ENCODE measurements around the gene FOXRED2.
A peak's percentile ranks its signal among the peaks of the same experiment; 100 is the strongest.
"Not testable (repeated sequence)": the region's sequence is repeated elsewhere in the genome, so short reads cannot be mapped to it uniquely, and the experiment has no call there.

The FOXRED2 gene

DNA sequence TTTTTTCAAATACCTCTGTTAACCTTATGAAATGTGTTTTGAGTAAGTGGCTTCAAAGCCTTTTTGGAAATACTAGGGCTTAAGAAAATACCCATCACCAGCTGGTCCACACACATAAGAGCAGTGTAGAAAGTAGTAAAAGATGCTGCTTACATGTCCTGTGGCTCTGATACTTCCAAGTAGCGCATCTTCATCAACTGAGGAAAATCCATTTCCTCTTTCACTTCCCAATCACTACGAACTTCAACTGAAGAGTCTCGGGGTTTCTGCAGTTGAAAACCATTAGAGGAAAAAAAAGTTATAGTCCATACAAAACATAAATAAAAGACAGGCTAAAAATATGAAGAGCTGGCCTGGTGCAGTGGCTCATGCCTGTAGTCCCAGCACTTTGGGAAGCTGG lies 13.6 kb upstream of the FOXRED2 start:
- FAIRE-seq: no peak
- DNase-seq (ENCODE audit: extremely low spot score, insufficient read length, low read depth): no peak

DNA sequence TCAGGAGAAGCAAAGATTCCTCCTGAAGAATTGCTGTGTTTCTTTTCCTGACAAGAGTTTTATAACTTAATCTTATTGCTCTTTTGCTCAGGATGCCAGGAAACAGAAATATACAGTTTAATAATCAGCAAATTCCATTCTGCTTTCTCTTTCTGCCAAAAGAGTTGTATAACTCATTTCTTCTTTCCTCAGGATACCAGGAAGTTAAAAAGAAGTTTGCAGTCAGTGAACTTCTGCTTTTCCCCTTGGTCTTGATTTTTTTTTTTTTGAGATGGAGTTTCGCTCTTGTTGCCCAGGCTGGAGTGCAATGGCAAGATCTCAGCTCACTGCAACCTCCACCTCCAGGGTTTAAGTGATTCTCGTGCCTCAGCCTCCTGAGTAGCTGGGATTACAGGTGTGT lies 13.1 kb upstream of the FOXRED2 start:
- DNase-seq (ENCODE audit: extremely low spot score, insufficient read length, low read depth); FAIRE-seq: not testable (repeated sequence)

DNA sequence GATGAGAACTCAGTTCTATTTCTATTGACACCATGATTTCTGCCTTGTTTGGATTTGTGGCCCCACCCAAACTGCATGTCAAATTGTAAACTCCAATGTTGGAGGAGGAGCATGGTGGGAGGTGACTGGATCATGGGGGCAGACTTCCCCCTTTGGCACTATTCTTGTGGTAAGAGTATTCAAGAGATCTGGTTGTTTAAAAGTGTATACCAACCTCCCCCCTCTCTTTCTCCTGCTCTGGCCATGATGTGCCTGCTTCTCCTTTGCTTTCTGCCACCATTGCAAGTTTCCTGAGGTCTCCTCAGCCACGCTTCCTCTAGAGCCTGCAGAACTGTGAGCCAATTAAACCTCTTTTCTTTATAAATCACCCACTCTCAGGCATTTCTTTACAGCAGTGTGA lies 7.9 kb upstream of the FOXRED2 start:
- DNase-seq (ENCODE audit: extremely low spot score, insufficient read length, low read depth) (no peak), FAIRE-seq (no peak)

DNA sequence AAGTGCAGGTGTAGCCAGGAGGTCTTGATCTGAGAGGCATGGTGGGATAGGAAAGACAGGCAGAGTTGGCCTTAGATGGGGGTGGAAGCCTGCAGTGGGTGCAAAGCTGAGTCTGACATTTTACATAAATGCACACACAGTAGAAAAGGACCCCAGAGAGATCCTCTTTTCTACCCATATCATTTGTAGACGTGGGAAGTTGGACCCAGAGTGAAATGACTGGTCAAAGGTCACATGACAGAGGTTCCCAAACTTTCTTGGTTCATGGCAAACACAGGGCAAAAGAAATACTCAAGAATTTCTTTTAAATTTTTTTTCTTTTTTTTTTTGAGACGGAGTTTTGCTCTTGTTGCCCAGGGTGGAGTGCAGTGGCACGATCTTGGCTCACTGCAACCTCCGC lies 6.2 kb upstream of the FOXRED2 start:
- DNase-seq (ENCODE audit: extremely low spot score, insufficient read length, low read depth) (no peak), FAIRE-seq (no peak)

DNA sequence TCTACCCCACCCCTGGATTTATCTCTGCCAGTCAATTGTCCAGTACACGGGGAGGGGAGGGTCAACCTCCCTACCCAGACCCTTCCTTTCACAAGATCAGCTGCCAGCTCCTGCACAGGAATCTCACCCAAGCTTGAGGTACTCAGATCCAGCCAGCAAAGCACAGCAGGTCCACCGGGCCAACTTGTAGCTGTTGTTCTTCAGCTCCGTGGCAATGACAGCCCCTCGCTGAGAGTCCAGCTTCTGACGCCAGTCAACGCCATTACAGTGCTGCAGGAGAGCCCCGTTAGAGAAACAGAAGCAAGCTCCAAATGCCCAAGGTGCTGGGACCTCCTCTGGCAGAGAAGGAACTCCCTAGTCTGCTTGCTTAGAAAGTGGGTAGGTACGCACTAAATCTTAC lies 5.5 kb upstream of the FOXRED2 start:
- FAIRE-seq: no peak

DNA sequence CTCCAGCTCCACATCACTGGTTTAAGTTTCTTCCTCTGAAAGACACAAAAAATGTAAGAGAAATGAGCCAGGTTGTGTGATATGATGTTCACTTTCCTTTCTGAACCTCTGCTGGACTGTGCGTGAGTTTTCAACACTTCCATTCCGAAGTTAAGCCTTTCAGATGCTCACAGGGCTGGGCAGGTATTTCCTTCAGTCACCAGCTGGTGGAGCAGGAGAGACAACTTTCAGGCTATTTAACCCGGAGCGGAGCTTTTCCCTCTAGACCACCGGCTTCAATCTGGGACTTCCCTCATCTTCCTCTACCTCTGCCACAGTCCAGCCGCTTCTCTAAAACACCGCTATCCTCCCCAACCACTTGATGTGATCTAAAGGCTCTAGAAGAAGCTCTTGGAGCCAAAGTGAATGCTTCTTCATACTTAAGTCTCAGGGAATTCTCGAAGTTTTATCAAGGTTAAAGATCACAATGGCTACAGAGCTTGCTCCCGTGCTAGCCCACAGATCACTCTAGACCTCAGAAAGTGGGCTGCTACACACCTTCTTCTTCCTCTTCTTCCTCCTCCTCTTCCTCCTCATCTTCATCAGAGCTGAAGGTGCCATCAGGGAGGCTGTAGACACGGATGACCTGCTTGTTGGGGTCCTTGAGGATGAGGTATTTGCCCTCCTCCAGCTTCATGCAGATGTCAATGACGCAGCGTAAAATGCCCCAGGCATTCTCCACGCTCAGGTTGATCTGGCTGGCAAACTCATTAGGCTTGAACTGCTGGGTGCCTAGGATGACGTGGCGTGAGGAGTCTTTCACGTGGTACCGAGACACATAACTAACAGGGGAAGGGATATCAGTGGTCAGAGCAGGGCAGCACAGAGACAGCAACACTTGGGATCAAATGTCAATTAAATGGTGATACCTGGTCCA lies 4.4 kb upstream of the FOXRED2 start:
- peak; percentile 42 for FAIRE-seq
- no peak for DNase-seq (ENCODE audit: extremely low spot score, insufficient read length, low read depth)

More for the DNA sequence above, 5.5 kb upstream of the FOXRED2 start:
- no peak for DNase-seq (ENCODE audit: extremely low spot score, insufficient read length, low read depth)

DNA sequence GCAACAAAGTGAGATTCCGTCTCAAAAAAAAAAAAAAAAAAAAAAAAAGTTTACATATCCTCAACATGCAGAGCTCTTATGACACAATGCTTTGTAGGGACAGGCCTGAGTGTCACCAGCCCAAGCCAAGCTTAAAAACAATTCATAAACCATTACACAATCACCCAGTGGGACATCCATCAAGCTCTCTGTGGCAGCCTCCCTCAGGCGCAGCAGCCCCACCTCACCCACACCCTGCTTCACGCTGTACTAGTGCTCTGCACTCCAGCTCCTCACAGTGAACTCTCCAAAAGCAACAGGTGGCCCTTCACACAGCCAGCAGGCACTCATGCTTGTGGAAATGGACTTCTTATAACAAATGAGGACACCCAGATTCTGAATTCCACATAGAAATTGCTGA lies 3.5 kb upstream of the FOXRED2 start:
- DNase-seq (ENCODE audit: extremely low spot score, insufficient read length, low read depth) (no peak), FAIRE-seq (no peak)

DNA sequence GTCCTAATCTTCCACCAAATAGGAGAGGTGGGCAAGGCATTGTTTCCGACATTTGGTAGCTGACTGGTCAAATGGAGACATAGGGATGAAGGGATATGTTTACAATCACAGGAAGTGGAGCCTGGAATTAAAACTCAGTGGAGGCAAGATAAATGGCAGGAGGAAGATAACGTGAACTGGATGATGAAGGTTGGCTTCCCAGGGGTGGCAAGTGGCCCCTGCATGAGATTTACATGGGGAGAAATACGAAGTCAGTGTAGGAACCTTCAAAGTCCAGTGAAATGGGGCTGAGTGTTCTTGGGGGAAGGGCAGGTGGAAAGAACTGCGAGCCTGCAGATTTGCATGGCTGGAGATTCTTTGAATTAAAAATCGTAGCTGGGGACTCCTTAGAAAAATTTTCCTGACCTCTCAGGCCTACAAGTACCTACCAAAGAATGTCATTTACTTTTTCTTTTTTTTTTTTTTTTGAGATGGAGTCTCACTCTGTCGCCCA lies 724 bp upstream of the FOXRED2 start:
- no peak for DNase-seq (ENCODE audit: extremely low spot score, insufficient read length, low read depth)
- no peak for FAIRE-seq

DNA sequence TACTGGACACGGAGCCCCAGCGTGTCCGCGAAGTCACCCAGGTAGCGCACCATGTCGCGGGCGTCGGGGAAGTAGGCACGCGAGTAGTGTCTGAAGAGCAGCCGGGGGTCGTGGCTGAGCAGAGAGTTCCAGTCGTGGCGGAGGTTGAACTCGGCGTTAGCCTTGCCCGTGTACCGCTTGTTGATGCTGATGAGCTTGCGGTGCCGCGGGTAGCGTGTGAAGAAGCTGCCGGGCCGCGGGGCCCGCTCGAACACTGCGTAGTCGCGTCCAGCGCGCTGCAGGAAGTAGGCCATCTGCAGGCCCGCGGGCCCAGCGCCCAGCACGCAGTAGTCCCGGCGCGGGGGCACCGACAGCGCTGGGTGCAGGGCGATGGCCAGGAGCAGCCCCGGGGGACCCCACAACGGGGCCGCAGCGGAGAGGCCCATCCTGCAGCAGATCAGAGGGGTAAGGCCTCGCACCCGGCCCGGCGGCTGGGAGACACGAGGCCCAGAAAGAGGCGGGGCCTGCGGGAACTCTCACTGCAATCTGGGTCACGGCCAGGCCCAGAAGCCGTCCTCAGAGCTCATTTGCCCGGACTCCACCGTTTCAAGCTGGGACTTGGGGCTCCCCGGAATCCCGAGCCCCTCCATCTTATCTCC lies 723 bp downstream of the FOXRED2 start:
- FAIRE-seq: no peak
- no peak for DNase-seq (ENCODE audit: extremely low spot score, insufficient read length, low read depth)

DNA sequence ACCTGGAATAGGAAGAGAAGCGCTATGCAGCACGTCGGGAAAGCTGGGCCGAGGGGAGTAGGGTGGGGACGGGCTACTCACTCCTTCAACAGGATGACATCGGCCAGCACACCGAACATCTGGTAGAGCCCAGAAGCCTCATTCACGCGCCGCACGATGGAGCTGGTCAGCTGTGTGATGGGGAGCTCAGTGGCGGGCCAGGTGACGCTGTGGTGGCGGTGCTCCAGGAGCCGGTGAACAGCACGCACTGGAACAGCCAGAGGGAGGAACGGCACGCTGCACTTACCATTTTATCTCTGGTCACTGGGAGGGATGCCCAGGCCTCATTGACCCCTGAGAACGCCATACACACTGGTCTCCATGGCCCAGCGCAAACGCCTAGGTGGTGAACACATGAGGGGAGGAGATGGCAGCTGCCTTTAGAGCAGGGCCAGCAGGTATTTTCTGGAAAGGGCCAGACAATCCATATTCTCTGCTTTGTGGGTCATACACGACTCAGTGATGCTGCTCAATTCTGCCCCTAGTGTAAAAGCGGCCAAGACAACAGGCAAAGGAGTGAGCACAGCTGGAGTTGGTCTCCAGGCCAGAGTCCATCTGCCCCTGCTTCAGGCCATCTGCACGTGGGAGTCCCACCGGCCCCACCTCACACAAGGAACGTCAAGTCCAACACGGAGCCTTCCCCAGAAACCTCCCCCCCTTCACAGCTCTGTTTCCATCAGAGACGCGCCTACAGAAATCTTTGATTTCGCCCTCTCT lies 8.8 kb downstream of the FOXRED2 start:
- FAIRE-seq: no peak
- DNase-seq (ENCODE audit: extremely low spot score, insufficient read length, low read depth): no peak

DNA sequence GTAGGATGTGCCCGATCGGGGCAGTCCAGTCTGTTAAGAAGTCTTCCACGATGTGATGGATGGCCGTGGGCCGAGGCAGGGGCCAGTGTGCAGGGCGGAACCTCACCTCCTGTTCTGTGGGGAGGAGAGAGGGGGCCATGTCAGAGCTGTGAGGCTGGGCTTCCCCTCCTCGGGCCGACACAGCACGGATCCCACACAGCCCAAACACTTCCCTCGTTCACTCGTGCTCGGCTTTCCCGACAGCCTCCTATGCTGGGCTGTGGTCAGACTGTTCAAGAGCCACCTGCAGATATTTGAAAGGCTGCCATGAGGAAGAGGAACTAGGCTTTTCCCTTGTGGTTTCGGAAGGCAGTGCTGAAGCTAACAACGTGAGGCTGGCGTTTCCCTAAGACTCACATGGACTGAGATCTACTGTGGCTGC lies 13.1 kb downstream of the FOXRED2 start:
- DNase-seq (ENCODE audit: extremely low spot score, insufficient read length, low read depth) (peak; percentile 42), FAIRE-seq (peak; percentile 92)

DNA sequence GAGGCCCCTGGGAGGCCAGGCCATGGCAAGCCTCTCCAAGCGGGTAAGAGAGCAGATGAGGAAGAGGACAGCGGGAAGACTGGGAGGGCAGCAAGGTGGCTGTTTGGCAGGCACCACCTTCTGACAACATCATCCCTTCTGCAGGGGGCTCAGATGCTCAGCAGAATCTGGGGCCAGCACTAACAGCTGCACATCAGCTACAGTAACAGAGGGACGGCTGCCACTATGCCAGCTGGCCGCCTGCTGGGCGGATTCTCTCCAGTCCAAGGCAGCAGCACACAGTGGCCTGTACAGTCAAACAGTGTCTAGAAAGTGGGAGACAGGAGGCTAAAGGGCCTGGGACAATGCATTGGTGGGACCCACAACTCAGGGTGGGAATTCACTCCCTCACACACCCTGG lies 14.7 kb downstream of the FOXRED2 start:
- DNase-seq (ENCODE audit: extremely low spot score, insufficient read length, low read depth) (no peak), FAIRE-seq (no peak)

DNA sequence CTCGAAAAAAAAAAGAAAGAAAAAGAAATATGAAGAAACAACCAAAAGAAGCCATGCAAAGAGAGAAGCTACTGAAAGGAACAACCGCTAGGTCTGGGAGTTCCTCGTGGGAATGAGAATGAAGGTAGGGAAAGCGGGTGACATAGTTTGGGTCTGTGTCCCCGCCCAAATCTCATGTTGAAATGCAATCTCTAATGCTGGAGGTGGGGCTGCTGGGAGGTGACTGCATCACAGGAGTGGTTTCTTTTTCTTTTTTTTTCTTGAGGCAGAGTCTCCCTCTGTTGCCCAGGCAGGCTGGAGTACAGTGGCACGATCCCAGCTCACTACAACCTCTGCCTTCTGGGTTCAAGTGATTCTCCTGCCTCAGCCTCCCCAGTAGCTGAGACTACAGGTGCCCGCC lies 15.7 kb downstream of the FOXRED2 start:
- FAIRE-seq (no peak), DNase-seq (ENCODE audit: extremely low spot score, insufficient read length, low read depth) (no peak)

DNA sequence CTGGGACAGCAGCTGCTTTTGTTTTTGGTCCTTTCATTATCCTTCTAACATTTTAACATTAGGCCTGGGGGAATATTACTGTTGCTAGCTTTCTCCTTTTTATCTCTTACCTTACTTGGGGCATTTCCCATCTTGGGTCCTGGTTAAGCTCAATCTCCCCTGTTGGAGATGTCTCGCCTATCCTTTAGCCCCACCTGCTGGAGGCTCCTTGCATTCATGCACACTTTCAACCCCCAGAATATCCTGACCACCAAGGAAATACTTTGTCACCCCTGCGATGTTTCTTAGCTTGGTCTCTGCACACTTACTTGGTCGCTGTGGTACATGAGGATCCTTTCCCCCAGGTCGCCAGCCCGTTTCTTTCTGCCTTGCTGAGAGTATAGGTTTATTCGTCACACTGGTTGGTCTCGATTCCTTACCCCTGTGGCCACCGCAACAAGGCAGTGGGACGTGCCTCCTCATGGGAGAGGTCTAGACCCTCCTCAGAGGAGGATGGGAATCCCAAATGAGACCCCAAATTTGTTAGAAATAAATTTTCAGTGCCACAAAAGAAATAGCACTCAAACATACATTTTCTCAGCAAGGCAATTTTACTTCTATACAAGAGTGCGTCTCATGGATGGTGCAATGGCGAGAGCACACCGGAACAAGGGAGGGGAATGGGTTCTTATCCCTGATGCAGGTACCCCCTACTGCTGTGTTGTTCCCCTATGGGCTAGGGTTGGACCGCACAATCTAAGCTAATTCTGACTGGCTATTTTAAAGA lies 20.0 kb downstream of the FOXRED2 start:
- DNase-seq (ENCODE audit: extremely low spot score, insufficient read length, low read depth) (no peak), FAIRE-seq (peak; percentile 70)

DNA sequence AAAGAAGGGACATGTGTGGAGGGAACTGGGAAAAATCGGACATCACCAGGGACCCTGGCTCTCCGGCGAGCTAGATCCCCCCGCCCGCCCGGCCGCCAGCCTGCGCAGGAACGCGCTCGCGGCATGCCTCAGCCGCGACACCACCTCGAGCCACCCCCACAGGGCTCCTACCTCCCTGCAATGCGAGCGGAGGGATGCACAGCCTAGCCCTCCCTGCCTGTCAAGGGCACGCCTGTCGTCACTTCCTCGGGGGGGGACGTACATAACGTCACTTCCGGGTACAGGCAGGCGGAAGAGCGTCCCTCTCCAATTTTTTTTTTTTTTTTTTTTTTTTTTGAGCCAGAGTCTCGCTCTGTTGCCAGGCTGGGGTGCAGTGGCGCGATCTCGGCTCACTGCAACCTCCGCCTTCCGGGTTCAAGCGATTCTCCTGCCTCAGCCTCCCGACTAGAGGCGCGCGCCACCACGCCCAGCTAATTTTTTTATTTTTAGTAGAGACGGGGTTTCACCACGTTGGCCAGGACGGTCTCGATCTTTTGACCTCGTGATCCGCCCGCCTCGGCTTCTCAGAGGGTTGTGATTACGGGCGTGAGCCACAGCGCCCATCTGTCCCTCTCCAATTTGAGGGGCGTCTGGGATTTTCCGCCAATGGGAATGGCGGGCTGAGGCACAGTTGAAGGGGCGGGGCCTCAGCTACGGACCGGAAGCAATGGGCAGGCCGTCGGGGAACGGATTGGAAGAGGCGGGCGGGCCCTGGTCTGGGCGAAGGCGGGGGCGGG lies 25.3 kb downstream of the FOXRED2 start, which contains the start of gene TXN2:
Gene TXN2, minus strand, starts transcription at position 248 of the 776 bp plus-strand sequence. CDS start 803 bp downstream, outside the sequence.
- FAIRE-seq: peak; percentile 98
- peak; percentile 95 for DNase-seq (ENCODE audit: extremely low spot score, insufficient read length, low read depth)

DNA sequence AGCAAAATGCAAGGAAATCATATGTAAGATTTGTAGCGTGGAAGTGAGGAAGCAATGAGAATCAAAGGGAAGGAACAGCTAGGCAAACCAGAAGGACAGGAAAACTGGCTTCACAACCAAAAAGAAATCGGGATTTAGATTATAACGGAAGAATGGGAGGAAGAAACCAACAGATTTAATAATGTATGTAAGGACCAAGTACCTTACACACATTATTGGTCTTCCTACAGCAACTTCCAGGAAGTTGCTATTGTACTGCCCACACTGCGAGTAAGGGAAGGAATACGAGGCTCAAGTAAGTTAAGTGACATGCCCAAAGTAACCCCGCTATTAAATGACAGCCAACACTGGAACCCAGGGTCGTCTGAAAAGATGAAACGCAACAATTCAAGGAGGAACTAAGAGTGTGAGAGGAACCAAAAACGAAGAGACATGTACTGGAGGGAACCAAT lies 25.9 kb downstream of the FOXRED2 start:
- DNase-seq (ENCODE audit: extremely low spot score, insufficient read length, low read depth) (no peak), FAIRE-seq (no peak)

DNA sequence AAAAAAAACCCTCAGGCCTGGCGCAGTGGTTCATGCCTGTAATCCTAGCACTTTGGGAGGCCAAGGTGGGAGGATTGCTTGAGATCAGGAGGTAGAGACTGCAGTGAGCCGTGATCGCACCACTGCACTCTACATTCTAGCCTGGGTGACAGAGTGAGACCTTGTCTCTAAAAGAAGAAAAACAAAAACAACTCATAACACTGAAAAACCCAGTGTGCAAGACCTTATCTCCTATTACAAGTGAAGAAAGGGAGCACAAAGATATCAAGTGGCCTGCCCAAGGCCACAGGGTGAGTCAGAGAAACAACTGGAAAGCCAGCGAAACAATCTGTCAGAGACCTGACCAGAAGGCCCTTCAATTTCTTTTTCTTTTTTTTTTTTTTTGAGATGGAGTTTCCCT lies 27.9 kb downstream of the FOXRED2 start:
- FAIRE-seq (no peak), DNase-seq (ENCODE audit: extremely low spot score, insufficient read length, low read depth) (no peak)

DNA sequence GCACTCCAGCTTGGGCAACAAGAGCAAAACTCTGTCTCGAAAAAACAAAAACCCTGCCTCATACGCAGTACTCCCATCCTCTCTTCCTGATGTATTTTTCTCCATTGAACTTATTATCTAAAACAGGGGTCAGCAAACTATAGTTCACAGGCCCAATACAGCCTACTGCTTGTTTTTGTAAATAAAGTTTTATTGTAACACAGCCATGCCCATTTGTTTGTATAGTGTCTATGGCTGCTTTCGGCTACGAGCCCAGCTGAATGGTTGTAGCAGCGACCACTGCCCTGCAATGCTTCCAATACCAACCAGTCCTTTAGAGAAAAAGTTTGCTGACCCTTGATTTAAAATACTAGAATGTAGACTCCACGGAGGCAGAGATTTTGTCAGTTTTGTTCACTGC lies 31.5 kb downstream of the FOXRED2 start:
- FAIRE-seq: no peak
- DNase-seq (ENCODE audit: extremely low spot score, insufficient read length, low read depth): no peak

DNA sequence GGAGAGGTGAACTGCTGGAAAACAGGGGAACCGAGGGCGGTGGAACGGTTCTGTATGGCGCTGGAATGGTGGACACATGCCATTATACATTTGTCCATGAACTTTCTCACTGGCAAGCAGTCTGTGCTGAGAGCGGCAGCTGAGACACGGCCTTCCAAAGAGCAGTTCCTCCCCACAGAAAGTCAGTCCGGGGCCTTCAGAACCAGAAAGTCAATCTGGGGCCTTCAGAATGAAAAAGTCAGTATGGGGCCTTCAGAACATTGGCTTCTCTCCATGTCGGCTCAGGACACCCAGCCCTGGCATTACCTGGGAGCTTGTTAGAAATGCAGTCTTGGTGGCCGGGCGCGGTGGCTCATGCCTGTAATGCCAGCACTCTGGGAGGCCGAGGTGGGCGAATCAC lies 34.2 kb downstream of the FOXRED2 start:
- FAIRE-seq (no peak), DNase-seq (ENCODE audit: extremely low spot score, insufficient read length, low read depth) (no peak)
